ENCODE results near the gene MILR1. TPM values are rescaled to one million over a fixed set of nuclear protein-coding genes. Genes with fewer than 3 reads are reported as not detected.
A peak's percentile ranks its signal among the peaks of the same experiment; 100 is the strongest.

The MILR1 gene
- total RNA-seq, 1 experiment from 2014 or later = 13.3 TPM

- POLR2A ChIA-PET (ENCODE audit: unreplicated experiment) = no interaction called here
Measured at GRCh38 chr17:64400642-64401041, 48.3 kb upstream of the MILR1 start.

GRCh38 chr17:64401244-64401860 is 47.6 kb upstream of the MILR1 start:
- peaks cover 18% of the 10 kb centered on the region for H3K36me3 ChIP-seq (ENCODE audit: low read depth, low read length)
- H3K27ac ChIP-seq (ENCODE audit: low read length) = peak overlapping the region; percentile 7; the same call in 1 of the 2 replicates

More at GRCh38 chr17:64400642-64401041, 48.3 kb upstream of the MILR1 start:
- Histone ChIP-seq H3K4me2 (ENCODE audit: low read length) (no peak overlapping the region), H3K9me3 (ENCODE audit: low read length) (no peaks in the 10 kb centered on the region), H3K9me2 (replicated peaks; ENCODE audit: low read length) (no peaks in the 10 kb centered on the region), H3K9ac (ENCODE audit: low read length) (no peak overlapping the region), H3K36me3 (ENCODE audit: low read depth, low read length) (peaks cover 18% of the 10 kb centered on the region), H2AFZ (ENCODE audit: low read length) (no peak overlapping the region), H3K79me2 (ENCODE audit: low read length) (peaks cover 4% of the 10 kb centered on the region; the same call in 1 of the 2 replicates), H3F3A (ENCODE audit: low read length, unreplicated experiment) (no peaks in the 10 kb centered on the region), H3K27me3 (ENCODE audit: low read length) (no peaks in the 10 kb centered on the region), H3K4me1 (ENCODE audit: insufficient read depth, low read length) (peaks cover 30% of the 10 kb centered on the region), H4K20me1 (ENCODE audit: low read length) (no peaks in the 10 kb centered on the region), H3K27ac (ENCODE audit: low read length) (no peak overlapping the region), H3K4me3 (ENCODE audit: low read length) (no peak overlapping the region)
- TF ChIP-seq EZH2phosphoT487 (IDR thresholded peaks at IDR 0.05; ENCODE audit: borderline replicate concordance, low read length) = no peak
- TF ChIP-seq EZH2 (IDR thresholded peaks at IDR 0.05; ENCODE audit: low read length, unreplicated experiment) = no peak
- no peak for TF ChIP-seq CTCF (conservative IDR thresholded peaks at IDR 0.05; ENCODE audit: low read depth, low read length)
- ATAC-seq (no peak), DNase-seq (no peak)
- intact Hi-C loops (cut with micrococcal nuclease) = no loop called here
- CTCF ChIA-PET = interaction anchor here (0.8 kb wide), 1 partner anchor 73 kb away, joined by 5 read pairs; no protein-coding TSS in a partner anchor
- no TSS peak for BruUV-seq (replicated peaks)

More at GRCh38 chr17:64401244-64401860, 47.6 kb upstream of the MILR1 start:
- no peak overlapping the region for H3K4me3 ChIP-seq (ENCODE audit: low read length)
- H3K4me1 ChIP-seq (ENCODE audit: insufficient read depth, low read length) = peaks cover 27% of the 10 kb centered on the region
- peaks cover 4% of the 10 kb centered on the region; the same call in 1 of the 2 replicates for H3K79me2 ChIP-seq (ENCODE audit: low read length)
- TF ChIP-seq EZH2 (IDR thresholded peaks at IDR 0.05; ENCODE audit: low read length, unreplicated experiment) = no peak
- TF ChIP-seq CTCF (conservative IDR thresholded peaks at IDR 0.05; ENCODE audit: low read depth, low read length) = no peak
- TF ChIP-seq EZH2phosphoT487 (IDR thresholded peaks at IDR 0.05; ENCODE audit: borderline replicate concordance, low read length) = no peak
- no peak for DNase-seq
- no TSS peak for BruUV-seq (replicated peaks)
- H2AFZ ChIP-seq (ENCODE audit: low read length) = no peak overlapping the region
- H3F3A ChIP-seq (ENCODE audit: low read length, unreplicated experiment) = no peaks in the 10 kb centered on the region
- no peaks in the 10 kb centered on the region for H3K9me3 ChIP-seq (ENCODE audit: low read length)
- ATAC-seq = no peak
- CTCF ChIA-PET = interaction anchor here (0.6 kb wide), 1 partner anchor 99 kb away, joined by 3 read pairs; no protein-coding TSS in a partner anchor
- H3K9me2 ChIP-seq (replicated peaks; ENCODE audit: low read length) = no peaks in the 10 kb centered on the region
- H4K20me1 ChIP-seq (ENCODE audit: low read length) = no peaks in the 10 kb centered on the region
- POLR2A ChIA-PET (ENCODE audit: unreplicated experiment) = no interaction called here
- H3K27me3 ChIP-seq (ENCODE audit: low read length) = no peaks in the 10 kb centered on the region
- intact Hi-C loops (cut with micrococcal nuclease) = no loop called here
- no peak overlapping the region for H3K4me2 ChIP-seq (ENCODE audit: low read length)
- H3K9ac ChIP-seq (ENCODE audit: low read length) = no peak overlapping the region
